ENCODE measurements around the gene CWC25.

CWC25 gene

DNA sequence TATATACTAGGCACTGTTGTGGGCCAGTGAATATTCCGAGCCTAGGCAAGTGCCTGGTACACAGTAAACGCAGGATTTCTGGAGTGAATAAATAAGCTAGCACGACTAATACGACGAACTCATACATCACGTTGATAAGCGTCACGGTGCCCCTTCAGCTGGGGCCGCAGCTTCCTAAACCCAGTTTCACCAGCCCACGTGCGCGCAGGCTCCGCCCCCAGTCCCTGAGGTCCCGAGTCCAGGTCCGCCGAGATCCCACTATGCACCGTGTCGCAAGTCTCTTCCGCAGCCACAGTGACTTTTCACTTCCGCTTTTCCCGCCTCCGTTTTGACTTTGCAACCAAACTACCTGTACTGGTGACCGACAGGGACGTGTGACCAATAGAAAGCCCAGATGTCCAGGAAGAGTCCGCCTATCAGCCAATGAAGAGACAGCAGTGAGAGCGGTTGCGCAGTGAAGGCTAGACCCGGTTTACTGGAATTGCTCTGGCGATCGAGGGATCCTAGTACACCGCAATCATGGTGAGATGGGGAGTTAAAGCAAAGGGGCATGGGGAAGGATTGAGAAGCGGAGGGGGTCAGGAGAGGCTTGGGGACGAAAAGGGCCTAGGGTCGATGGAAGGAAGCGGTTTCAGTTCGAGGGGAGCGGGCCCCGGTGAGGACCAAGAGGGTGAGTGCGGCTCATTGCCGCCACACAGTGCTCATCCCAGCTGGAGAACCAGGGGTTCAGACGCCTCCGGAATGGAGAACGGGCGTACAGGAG lies 72.6 kb downstream of the CWC25 start, which contains the start of gene PSMB3:
TSS of gene PSMB3 (plus strand) at position 434 of the 763 bp plus-strand sequence. CDS start at position 520, 86 bp downstream.
- TF ChIP-seq EZH2 (IDR thresholded peaks at IDR 0.05) (no peak), POLR2AphosphoS5 (IDR thresholded peaks at IDR 0.05; ENCODE audit: borderline replicate concordance, low read depth, low read length) (peak; percentile 77)
- H3K27ac ChIP-seq: peak within 1 kb of the TSS; percentile 93
- DNase-seq (ENCODE audit: low read depth, low spot score): peak; percentile 98

DNA sequence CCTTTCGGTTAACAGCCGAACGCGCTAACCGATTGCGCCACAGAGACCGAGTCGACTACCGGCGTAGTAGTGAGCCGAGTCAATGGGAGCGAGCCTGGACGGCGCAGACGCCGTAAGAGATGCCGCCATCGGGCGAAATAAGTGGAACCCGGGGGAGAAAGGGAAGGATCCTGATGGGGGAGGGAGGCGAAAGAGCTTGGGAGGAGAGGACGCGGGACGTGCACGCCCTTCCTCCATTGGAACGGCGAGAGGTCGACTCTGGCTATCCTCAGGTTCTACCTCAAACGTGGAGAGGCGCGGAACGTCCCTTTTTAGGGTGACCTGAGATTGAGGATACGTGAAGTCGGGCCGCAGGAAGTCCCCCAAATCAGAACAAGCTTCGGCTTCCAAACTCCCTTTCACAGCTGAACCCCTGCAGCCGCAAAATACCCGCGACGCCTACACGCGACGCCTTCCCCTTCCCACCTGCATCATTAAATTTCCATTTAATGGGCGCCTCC lies 73.3 kb downstream of the CWC25 start:
- peak; percentile 5 for TF ChIP-seq FOXP2 (optimal IDR thresholded peaks at IDR 0.05; ENCODE audit: control extremely low read depth, extremely low read length, insufficient read depth)
- TF ChIP-seq EZH2 (IDR thresholded peaks at IDR 0.05): no peak
- peaks cover 26% of the 10 kb centered on the region for H3K36me3 ChIP-seq (ENCODE audit: insufficient read depth, low read length)
- peak overlapping the region; percentile 92 for H3K9ac ChIP-seq (ENCODE audit: insufficient read length)
- peak overlapping the region; percentile 97 for H3K4me3 ChIP-seq
- peak overlapping the region; percentile 93 for H3K27ac ChIP-seq
- no peaks in the 10 kb centered on the region for H3K9me3 ChIP-seq (ENCODE audit: low read depth, low read length)
- peak; percentile 45 for DNase-seq (ENCODE audit: low read depth, low spot score)

More for the DNA sequence above, 72.6 kb downstream of the CWC25 start, which contains the start of gene PSMB3:
- peak within 1 kb of the TSS; percentile 92 for H3K9ac ChIP-seq (ENCODE audit: insufficient read length)
- no peaks in the 10 kb centered on the region for H3K9me3 ChIP-seq (ENCODE audit: low read depth, low read length)
- peaks cover 32% of the 10 kb centered on the region for H3K36me3 ChIP-seq (ENCODE audit: insufficient read depth, low read length)
- peak within 1 kb of the TSS; percentile 97 for H3K4me3 ChIP-seq

DNA sequence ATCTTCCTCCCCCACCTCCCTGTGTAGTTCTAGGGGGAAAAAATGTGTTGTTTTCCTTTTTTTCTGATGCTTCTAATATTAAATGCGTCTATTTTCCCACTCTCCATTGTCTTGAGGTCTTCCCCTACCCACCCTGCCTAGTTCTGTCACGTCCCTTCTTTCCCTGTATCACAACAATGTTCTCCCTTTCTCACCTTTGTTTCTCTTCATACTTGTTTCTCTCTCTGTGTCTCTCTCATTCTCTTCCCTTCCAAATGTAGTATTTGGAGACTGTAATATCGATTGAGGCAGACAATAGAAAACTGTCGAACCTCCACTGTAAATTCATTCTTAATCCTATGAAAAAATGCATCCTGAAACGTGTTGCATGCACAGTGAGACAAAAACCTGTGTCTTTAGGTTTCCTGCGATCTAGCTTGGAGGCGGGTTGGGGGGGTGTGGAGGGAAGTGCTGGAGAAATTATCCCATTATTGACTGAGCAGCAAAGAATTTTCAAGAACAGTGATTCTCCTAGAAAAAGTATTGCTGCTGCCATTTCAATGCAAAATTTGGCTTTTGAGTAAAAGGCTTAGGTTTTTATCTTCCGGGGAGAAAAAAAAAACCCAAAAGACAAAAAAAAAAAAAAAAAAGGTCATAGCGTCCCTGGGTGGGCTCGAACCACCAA lies 73.8 kb downstream of the CWC25 start:
- peaks cover 22% of the 10 kb centered on the region for H3K36me3 ChIP-seq (ENCODE audit: insufficient read depth, low read length)
- peak; percentile 40 for DNase-seq (ENCODE audit: low read depth, low spot score)
- TF ChIP-seq FOXP2 (optimal IDR thresholded peaks at IDR 0.05; ENCODE audit: control extremely low read depth, extremely low read length, insufficient read depth) (no peak), POLR2AphosphoS5 (IDR thresholded peaks at IDR 0.05; ENCODE audit: borderline replicate concordance, low read depth, low read length) (no peak), EZH2 (IDR thresholded peaks at IDR 0.05) (no peak)
- H3K9ac ChIP-seq (ENCODE audit: insufficient read length): peak overlapping the region; percentile 92
- peak overlapping the region; percentile 89 for H3K27ac ChIP-seq
- H3K9me3 ChIP-seq (ENCODE audit: low read depth, low read length): no peaks in the 10 kb centered on the region
- H3K4me3 ChIP-seq: peak overlapping the region; percentile 97

Data from SK-N-MC (cell line).